WI38 (cell line): ENCODE measurements around the gene MRGPRF.
A peak's percentile ranks its signal among the peaks of the same experiment; 100 is the strongest.

ENCODE experiments used
- H3K4me3 ChIP-seq: 2 replicates; pipeline ENCODE4 v1.5.1; 2011; ENCODE audit warnings: low read depth, mild to moderate bottlenecking, control low read depth, low read length
- TF ChIP-seq, protein P1 (sequence below): IDR thresholded peaks from 2 replicates; pipeline ENCODE4 v1.5.1; 2012; ENCODE audit warnings: low read depth, mild to moderate bottlenecking, control low read depth, low read length

MRGPRF gene

GRCh38 chr11:69053546-69054396 is 40.7 kb upstream of the MRGPRF start:
- no peak overlapping the region for H3K4me3 ChIP-seq
- TF ChIP-seq, protein P1, sequence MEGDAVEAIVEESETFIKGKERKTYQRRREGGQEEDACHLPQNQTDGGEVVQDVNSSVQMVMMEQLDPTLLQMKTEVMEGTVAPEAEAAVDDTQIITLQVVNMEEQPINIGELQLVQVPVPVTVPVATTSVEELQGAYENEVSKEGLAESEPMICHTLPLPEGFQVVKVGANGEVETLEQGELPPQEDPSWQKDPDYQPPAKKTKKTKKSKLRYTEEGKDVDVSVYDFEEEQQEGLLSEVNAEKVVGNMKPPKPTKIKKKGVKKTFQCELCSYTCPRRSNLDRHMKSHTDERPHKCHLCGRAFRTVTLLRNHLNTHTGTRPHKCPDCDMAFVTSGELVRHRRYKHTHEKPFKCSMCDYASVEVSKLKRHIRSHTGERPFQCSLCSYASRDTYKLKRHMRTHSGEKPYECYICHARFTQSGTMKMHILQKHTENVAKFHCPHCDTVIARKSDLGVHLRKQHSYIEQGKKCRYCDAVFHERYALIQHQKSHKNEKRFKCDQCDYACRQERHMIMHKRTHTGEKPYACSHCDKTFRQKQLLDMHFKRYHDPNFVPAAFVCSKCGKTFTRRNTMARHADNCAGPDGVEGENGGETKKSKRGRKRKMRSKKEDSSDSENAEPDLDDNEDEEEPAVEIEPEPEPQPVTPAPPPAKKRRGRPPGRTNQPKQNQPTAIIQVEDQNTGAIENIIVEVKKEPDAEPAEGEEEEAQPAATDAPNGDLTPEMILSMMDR: no peak

DNA sequence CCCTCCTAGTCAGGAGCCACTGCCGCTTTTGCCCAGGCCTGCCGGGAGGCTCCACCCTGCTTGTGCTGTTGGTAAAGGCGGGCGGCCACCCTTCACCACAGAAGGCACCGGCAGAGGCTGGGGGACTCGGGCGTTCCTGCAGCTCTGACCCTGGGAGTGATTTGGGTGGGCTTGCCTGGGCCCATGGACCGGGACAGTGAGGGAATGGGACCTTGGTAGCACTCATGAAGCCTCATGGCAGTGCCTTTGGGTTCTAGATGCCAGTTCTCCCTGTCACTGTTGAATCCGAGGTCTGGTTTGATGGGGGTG is 40.1 kb upstream of the MRGPRF start:
- H3K4me3 ChIP-seq: no peak overlapping the region
- TF ChIP-seq, protein P1: no peak

DNA sequence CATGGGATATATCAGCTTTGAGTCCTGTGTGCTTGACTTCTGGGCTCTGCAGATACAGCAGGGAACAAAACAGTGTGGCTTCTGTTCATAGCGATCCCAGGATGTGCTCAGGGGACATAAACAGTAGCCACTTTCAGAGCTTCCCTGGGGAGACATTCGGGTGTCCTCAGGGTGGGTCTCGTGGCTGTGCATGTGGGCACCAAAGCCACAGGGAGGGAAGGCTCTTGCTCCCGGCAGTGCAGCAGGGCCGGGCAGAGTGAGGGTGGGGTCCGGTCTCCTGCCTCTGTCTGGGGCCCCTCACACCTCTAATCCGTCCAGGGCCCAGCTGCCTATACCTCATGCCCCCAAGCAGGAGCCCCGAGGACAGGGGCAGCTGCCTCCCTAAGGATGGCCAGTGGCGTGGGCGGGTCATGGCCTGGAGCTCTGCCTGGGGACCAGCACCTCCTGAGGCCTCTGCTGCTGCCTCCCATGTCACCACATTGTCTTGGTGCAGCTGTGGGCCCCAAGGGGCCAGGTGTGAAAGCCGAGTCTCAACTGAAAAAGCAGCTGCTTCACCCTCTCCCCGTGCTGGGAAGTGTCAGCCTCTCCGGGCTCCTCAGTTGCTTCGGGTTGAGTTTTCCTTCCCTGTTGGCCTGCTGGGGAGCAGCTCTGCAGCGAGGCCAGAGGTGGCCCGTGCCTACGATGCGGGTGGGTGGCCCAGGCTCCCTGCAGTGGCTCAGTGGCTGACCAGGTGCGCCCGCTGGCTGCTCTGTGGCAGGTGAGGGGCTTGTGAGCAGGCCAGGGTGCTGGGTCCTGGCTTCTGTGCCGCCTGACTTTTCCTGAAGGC is 39.5 kb upstream of the MRGPRF start:
- no peak overlapping the region for H3K4me3 ChIP-seq
- TF ChIP-seq, protein P1: no peak

DNA sequence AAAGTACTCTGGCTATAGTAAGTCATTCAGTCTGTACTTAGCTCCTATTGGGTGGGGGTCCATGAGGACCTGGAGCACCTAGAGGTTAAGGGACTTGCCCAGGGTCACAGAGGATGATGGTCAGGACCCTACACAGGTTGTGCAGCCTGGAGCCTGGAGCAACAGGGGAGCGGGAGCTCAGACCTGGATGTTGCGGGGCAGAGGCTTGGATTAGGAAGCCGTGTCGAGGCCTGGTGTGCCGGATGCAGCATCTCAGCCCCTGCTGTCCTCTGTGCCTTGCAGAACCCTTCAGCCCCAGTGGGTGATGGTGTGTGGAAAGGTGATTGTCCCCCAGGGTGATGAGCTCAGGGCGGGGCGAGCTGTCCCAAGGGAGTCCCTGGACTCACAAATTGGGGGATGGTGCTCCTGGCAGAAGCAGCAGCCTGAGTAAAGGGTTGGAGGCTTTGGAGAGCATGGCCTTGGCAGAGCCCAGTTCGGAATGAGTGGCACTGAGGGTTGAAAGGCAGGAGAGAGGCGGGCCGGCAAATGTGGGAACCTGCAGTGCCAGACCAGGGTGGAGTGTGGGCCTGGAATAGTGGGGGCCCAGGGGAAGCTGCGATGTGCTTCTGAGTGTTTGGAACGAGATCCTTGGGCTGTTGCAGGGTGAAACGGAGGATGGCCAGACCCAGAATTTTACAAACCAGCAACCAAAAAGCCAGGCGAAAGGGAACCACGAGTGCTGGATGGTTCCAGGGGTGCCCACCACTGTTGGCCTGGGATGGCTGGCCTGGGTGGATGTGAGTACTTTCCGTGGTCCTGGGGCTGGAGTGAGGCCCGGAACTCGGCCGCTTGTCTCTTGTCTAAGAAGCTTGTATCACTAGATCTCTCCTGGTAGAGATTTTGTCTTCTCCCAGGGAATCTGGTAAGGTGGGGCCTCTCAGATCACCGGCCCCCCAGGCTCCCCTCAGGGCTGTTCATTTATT is 38.6 kb upstream of the MRGPRF start:
- TF ChIP-seq, protein P1: no peak
- H3K4me3 ChIP-seq: no peak overlapping the region

- no peak overlapping the region for H3K4me3 ChIP-seq
- TF ChIP-seq, protein P1: no peak
Observed at GRCh38 chr11:69050592-69051380, 37.7 kb upstream of the MRGPRF start.

DNA sequence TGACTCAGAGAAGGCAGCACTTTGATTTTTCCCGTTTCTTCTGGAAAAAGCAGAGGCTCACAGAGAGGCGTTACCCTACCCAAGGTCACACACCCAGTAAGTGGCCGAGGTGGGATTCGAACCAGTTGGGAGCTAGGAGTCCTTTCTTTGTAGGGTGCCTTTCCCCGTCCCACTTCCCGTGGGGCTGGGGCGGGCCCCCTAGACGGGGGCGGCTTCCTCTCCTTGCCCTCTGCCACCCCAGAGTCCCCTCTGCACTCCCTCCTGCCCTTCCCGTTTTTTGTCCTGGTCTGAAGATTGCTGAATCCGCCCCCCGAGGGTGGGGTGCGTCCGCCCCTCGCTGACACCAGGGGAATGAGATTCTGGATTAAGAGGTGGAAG is 36.4 kb upstream of the MRGPRF start:
- peak overlapping the region; percentile 83 for H3K4me3 ChIP-seq
- TF ChIP-seq, protein P1: no peak
